Activated CD4-positive, alpha-beta T cell treated with anti-CD3 and anti-CD28 coated beads for 24 hours (primary cell): Measurements from ENCODE around the gene ADARB1.

Experiments used
- DNase-seq, 2 donors: peaks; one replicate each; pipeline ENCODE4 v3.0.0-alpha.2; 2020; ENCODE audit warnings: low read depth in 2 of 2

Gene ADARB1

GRCh38 chr21:45168522-45168921 is 94.1 kb downstream of the ADARB1 start:
- DNase-seq: no peak

- no peak for DNase-seq
Observed at GRCh38 chr21:45169001-45169400, 94.6 kb downstream of the ADARB1 start.

- no peak for DNase-seq
Observed at GRCh38 chr21:45169682-45170081, 95.3 kb downstream of the ADARB1 start.

GRCh38 chr21:45170987-45171386 is 96.6 kb downstream of the ADARB1 start:
- no peak for DNase-seq

GRCh38 chr21:45172420-45172819 is 98.0 kb downstream of the ADARB1 start:
- no peak for DNase-seq

GRCh38 chr21:45175326-45176095 is 101.1 kb downstream of the ADARB1 start:
- DNase-seq: no peak

- DNase-seq: no peak
Observed at GRCh38 chr21:45176141-45176540, 101.8 kb downstream of the ADARB1 start.

GRCh38 chr21:45177039-45177438 is 102.7 kb downstream of the ADARB1 start:
- DNase-seq: no peak

- DNase-seq: no peak
Observed at GRCh38 chr21:45178070-45178608, 103.8 kb downstream of the ADARB1 start.

GRCh38 chr21:45178971-45179370 is 104.6 kb downstream of the ADARB1 start:
- DNase-seq: no peak

- DNase-seq: no peak
Observed at GRCh38 chr21:45179568-45180245, 105.3 kb downstream of the ADARB1 start.

GRCh38 chr21:45180246-45180599 is 105.8 kb downstream of the ADARB1 start:
- no peak for DNase-seq

GRCh38 chr21:45182958-45183357 is 108.6 kb downstream of the ADARB1 start:
- DNase-seq: no peak

- DNase-seq: no peak
Observed at GRCh38 chr21:45183852-45184251, 109.5 kb downstream of the ADARB1 start.

GRCh38 chr21:45184869-45185268 is 110.5 kb downstream of the ADARB1 start:
- DNase-seq: no peak

- no peak for DNase-seq
Observed at GRCh38 chr21:45186709-45187108, 112.3 kb downstream of the ADARB1 start.

GRCh38 chr21:45187646-45188045 is 113.3 kb downstream of the ADARB1 start:
- no peak for DNase-seq

GRCh38 chr21:45190013-45190412 is 115.6 kb downstream of the ADARB1 start:
- no peak for DNase-seq

GRCh38 chr21:45192332-45192731 is 118.0 kb downstream of the ADARB1 start:
- no peak for DNase-seq

GRCh38 chr21:45196620-45197019 is 122.2 kb downstream of the ADARB1 start:
- no peak for DNase-seq

- DNase-seq: no peak
Observed at GRCh38 chr21:45199201-45199600, 124.8 kb downstream of the ADARB1 start.

- no peak for DNase-seq
Observed at GRCh38 chr21:45200031-45200430, 125.7 kb downstream of the ADARB1 start.
